ENCODE measurements around the gene TMEM38A.
"Not testable (repeated sequence)": the region's sequence is repeated elsewhere in the genome, so short reads cannot be mapped to it uniquely, and the experiment has no call there.

The TMEM38A gene

DNA sequence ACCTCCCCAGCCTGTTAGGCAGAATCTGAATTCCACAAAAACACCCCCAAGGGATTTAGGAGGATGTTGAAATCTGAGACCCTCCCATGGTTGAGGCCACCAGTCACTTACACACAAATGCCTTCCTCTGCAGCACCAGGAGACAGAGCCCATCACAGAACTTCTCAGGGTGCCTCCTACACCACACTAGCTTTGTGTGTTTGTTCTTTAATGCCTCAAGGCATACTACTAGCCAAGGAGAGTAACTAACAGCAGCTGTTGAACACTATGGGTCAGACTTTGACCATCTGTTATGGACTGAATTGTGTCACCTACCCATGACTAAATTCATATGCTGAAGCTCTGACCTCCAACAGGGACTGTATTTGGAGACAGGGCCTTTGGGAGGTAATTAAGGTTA is 23.4 kb upstream of the TMEM38A start:
- TF ChIP-seq ZFX (IDR thresholded peaks at IDR 0.05; ENCODE audit: borderline replicate concordance): no peak
- TF ChIP-seq CTCF (IDR thresholded peaks at IDR 0.05): no peak
- H3K27ac ChIP-seq: no peak overlapping the region

- H3K27ac ChIP-seq: no peak overlapping the region
- no peak for TF ChIP-seq CTCF (IDR thresholded peaks at IDR 0.05)
- TF ChIP-seq ZFX (IDR thresholded peaks at IDR 0.05; ENCODE audit: borderline replicate concordance): no peak
These were observed 22.3 kb upstream of the TMEM38A start for GRCh38 chr19:16638666-16639065.

DNA sequence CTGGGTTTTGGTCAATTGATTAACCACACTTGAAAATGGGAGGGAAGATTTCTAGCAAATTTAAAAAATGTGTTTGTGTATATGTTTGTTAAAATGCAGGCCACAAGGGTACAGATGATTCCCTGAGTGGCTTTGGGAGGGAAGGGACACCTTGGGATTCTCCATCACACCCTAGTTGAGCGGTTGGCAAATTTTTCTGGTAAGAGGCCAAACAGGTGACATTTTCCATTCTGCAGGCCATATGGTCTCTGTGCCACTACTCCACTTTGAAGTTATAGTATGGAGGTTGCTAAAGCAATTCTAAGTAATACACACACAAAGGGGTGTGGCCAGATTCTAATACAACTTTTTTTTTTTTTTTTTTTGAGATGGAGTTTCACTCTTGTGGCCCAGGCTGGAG is 20.0 kb upstream of the TMEM38A start:
- H3K27ac ChIP-seq: no peak overlapping the region
- TF ChIP-seq ZFX (IDR thresholded peaks at IDR 0.05; ENCODE audit: borderline replicate concordance) (no peak), CTCF (IDR thresholded peaks at IDR 0.05) (no peak)

GRCh38 chr19:16641695-16642094 is 19.2 kb upstream of the TMEM38A start:
- no peak overlapping the region for H3K27ac ChIP-seq
- TF ChIP-seq ZFX (IDR thresholded peaks at IDR 0.05; ENCODE audit: borderline replicate concordance) (no peak), CTCF (IDR thresholded peaks at IDR 0.05) (no peak)

GRCh38 chr19:16645140-16645539 is 15.8 kb upstream of the TMEM38A start:
- no peak overlapping the region for H3K27ac ChIP-seq
- TF ChIP-seq ZFX (IDR thresholded peaks at IDR 0.05; ENCODE audit: borderline replicate concordance): no peak
- TF ChIP-seq CTCF (IDR thresholded peaks at IDR 0.05): no peak

GRCh38 chr19:16649734-16650133 is 11.2 kb upstream of the TMEM38A start:
- no peak for TF ChIP-seq CTCF (IDR thresholded peaks at IDR 0.05)
- no peak for TF ChIP-seq ZFX (IDR thresholded peaks at IDR 0.05; ENCODE audit: borderline replicate concordance)
- H3K27ac ChIP-seq: no peak overlapping the region

- H3K27ac ChIP-seq: no peak overlapping the region
- TF ChIP-seq ZFX (IDR thresholded peaks at IDR 0.05; ENCODE audit: borderline replicate concordance) (no peak), CTCF (IDR thresholded peaks at IDR 0.05) (no peak)
These were observed 10.1 kb upstream of the TMEM38A start for GRCh38 chr19:16650821-16651220.

GRCh38 chr19:16651421-16652188 is 9.3 kb upstream of the TMEM38A start:
- H3K27ac ChIP-seq: not testable (repeated sequence)
